HG03045 (cell line): ENCODE data around the gene CABLES2.

ENCODE experiments used
- ATAC-seq: cut with Tn5 transposase; IDR thresholded peaks from one replicate; pipeline ENCODE4 v1.9.1; 2021; ENCODE audit warnings: mild to moderate bottlenecking, moderate library complexity; ENCODE audit not compliant: unreplicated experiment

Gene CABLES2

GRCh38 chr20:62418709-62419487, 11.8 kb upstream of the CABLES2 start:
- no peak for ATAC-seq

GRCh38 chr20:62417981-62418708, 11.1 kb upstream of the CABLES2 start:
- ATAC-seq = no peak

- ATAC-seq = no peak
Measured at GRCh38 chr20:62416651-62417637, 9.9 kb upstream of the CABLES2 start.

GRCh38 chr20:62415354-62416111, 8.4 kb upstream of the CABLES2 start:
- no peak for ATAC-seq

GRCh38 chr20:62413896-62414481, 6.9 kb upstream of the CABLES2 start:
- no peak for ATAC-seq

GRCh38 chr20:62413025-62413570, 6.0 kb upstream of the CABLES2 start:
- no peak for ATAC-seq

DNA sequence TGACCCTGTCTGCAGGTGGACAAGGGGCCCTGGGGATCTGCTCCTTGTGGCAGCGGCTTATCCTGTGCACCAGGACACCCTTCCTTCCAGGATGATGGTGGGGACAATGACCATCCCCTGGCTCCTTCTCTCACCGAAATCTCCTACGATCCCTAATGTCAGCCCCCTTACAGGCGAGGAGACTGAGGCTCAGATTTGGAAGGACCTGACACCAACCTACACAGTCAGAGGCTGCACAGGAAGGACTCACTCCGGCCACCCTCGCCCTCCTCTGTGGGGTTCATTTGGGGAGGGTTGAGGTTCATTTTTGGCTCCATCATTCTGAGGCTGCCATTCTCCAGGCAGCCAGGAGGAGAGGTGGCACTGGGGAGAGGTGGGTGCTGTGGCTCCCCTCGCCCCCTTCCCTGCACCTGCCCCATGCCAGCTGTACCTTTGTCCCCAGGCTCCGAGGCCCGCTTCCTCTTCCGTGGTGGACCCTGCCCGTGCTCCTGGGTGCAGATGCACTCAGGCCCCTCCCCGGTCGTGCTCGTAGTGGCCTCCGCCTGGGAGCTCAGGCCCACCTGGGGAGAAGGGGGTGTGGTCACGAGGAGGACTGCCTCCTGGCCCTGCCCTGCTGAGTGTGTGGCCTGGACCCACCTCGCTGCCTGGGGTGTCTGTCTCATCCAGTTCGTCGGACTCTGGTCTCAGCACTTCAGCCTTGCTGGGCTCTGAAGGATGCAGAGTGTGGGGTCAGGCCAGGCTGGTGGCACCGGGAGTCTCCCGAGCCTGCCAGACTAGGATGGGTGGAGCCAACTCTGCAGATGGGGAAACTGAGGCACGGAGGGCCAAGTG, 5.3 kb upstream of the CABLES2 start:
- no peak for ATAC-seq

- ATAC-seq = no peak
Measured at GRCh38 chr20:62411479-62412193, 4.6 kb upstream of the CABLES2 start.

GRCh38 chr20:62410746-62411478, 3.8 kb upstream of the CABLES2 start:
- no peak for ATAC-seq

DNA sequence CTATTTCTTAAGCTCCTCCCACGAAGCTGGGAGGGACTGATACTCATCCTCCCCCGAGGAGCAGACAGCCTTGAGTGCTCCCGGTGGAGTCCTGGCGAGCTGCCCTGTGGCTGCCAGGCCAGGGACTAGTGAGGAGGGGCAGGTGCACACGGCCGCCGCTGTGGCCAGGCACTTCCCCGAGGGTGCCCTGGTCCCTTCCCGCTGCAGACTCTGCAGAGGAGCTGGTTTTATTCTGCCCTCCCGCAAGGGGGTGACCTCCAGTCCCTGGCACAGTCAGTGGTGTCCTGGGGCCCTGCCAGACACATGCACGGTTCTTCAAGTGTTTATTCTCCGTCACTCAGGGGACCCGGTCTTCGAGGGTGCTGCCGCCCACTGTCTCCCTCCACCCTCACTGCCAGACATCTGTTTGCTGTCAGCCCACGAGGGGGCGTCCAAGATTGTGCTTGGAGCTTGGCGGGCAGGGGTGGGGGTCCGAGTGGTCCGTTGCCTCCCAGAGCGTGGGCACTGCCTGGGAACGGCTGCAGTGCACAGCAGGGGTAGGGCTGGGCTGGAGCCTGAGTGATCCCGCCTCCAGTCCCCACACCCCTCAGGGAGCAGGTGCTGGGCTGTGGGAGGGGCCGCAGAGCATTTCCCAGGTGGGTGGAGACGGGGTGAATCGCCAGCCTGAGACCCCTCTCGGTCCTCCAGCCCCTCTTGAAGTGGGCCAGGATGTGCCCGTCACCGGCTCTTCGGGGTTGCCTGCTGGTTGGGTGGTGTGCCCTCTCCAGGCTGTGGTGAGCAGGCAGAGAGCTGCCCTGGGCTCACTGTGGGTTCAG, 3.1 kb upstream of the CABLES2 start:
- ATAC-seq = no peak

- no peak for ATAC-seq
Measured at GRCh38 chr20:62409086-62409853, 2.2 kb upstream of the CABLES2 start.

DNA sequence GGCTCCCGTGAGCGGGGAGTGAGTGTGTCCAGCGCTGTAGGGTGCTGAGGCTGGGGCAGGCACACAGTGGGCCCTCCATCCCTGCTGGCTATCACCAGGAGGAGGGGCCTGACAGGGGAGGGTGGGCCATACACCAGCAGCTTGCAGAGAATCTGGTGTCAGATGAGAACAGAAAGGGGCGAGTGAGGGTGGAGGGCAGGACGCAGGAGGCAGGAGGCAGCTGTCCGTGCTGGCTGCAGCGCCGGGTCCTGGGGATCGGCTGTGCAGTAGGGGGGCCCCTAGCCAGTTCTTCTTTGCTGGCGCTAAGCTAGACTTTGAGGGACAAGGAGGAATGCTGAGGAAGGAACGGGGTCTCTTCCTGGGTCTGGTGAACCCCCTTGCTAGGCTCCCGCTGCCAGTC, 1.6 kb upstream of the CABLES2 start:
- ATAC-seq = no peak

- no peak for ATAC-seq
Measured at GRCh38 chr20:62408055-62408454, 970 bp upstream of the CABLES2 start.

GRCh38 chr20:62406635-62407176, 379 bp downstream of the CABLES2 start:
- ATAC-seq = no peak

GRCh38 chr20:62405981-62406513, 1.0 kb downstream of the CABLES2 start:
- ATAC-seq = no peak
